HG03354 (cell line): ENCODE measurements around the gene CNST.
A peak's percentile ranks its signal among the peaks of the same experiment; 100 is the strongest.

Source experiments
- ATAC-seq: cut with Tn5 transposase; IDR thresholded peaks from one replicate; pipeline ENCODE4 v1.9.1; 2021; ENCODE audit warnings: mild to moderate bottlenecking; ENCODE audit not compliant: unreplicated experiment, poor library complexity, severe bottlenecking

Gene CNST, protein sequence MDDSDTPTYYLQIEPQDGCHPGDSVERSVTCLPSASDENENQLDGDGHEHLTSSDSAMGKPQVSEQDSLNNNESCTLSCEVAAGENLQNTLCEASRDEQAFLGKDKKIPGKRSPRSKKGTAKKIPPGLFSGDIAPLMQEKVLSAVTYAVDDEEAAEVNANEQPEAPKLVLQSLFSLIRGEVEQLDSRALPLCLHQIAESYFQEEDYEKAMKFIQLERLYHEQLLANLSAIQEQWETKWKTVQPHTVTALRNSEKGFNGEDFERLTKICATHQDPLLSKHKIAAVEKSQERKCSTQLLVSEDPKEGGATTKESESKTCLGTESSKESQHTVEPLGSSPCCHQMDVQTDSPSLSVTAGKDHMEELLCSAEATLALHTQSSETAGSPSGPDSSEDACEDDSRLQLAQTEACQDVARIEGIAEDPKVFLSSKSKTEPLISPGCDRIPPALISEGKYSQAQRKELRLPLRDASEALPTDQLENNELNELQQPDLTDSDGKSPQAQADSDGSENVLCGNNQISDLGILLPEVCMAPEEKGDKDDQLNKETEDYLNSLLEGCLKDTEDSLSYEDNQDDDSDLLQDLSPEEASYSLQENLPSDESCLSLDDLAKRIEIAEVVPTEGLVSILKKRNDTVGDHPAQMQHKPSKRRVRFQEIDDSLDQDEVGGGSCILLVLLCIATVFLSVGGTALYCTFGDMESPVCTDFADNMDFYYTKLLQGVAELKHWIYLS

DNA sequence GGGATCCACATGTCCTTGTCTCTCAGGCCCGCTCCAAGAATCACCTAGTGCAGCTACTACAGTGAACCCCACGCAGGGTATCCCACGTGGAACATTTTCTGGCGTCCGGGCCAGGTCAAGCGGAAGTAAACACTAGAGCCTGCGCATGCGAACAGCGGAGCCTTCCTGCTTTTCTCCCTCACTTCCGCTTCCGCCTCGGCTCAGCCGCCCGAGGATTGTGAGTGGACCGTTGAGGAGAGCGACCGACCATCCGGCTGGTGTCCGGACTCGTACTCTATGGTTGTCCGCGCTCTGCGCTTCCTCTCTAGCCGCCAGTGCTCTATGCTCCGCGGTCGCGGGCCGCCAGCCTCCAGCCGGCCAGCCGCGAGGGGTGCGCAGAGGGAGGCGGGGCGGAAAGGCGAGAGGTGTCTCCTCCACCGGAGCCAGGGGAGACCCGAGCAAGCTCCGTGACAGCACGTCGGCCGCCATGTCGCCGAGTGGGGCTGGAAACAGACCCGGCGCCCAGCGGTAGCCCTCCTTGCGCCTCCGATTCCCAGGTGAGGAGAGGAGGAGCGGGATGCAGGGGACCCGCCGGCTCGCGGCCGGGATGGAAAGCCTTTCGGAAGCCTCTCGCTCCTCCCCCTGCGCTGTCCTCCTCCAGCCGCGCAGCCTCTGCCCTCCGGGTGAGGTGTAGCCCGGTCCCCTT lies at the start of gene CNST, which contains the start of gene TFB2M:
TSS of gene CNST (plus strand) at position 329 of the 685 bp plus-strand sequence. CDS start 25,107 bp downstream, outside the sequence.
TSS of gene TFB2M (minus strand) at position 134 of the 685 bp plus-strand sequence. CDS start at position 11, 123 bp downstream.
- peak; percentile 91 for ATAC-seq

DNA sequence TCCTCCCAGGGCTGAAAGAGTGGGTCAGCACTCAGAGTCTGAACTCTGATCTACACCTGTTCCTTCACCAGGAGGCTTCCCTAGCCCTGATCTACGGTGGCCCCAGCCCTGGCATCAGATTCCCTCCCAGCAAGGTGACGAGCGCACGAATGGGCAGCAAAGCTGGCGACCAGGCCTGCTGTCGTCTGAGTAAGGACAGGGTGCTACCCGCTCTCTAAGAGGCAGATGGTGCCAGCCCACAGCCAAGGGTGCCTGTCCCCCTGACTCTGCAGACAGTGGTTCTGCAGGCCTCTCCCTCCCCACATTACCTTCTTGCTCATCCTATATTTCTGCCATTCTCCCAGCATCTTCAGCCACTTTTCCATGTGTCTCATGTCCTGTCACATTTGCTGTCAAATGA lies 48.9 kb upstream of the CNST start:
- no peak for ATAC-seq

DNA sequence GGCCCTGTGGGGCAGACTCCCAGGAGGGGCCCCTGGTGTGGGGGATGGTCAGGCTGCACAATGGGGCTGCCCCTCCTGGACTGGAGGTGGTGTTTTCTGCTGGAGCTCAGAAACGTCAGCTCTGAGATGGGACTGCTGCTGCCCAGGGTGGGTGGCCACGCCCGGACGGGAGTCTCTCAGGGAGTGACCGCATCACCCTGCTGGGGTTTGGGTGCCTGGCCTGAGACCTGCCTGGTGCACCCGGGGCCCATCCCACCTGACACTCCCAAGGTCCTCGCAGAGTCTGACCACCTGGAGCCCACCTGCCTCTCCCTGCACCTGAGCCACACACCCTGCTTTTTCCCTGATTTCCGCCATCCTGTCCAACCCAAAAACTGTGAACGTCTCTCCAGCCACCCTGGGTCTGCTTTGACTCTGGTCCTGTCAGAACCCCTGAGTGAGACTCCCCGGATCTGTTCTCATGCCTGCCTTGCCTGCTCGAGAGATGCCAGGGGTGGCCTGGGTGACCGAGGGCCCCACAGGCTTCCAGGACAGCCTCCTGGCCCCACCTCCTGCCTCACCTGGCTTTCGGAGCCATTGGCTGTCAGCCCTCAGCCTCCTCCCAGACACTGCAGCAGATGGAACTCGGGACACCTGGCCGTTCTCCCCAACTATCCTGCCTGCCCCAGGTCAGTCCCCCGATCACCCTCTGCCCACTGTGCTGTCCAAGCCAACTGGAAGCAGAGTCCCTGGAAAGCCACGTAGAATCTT lies 47.6 kb upstream of the CNST start:
- ATAC-seq = no peak

DNA sequence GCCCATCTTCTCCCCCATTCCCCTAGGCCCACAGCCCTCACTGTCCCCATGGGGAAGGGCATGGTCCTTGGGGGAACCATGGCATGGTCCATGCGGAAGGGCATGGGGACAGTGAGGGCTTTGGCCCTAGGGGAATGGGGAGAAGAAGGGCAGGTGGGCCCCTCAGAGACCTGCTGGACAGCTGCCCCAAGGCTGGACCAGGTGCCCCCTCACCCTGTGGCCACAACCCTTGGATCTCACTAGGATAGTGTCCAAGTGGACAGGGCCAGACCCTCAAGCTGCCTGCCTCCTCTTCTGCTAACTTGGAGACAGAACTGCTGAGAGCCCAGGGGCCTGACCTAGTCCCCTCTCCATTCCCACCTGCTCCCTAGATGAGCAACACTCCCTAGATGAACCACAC lies 46.7 kb upstream of the CNST start:
- ATAC-seq = no peak

DNA sequence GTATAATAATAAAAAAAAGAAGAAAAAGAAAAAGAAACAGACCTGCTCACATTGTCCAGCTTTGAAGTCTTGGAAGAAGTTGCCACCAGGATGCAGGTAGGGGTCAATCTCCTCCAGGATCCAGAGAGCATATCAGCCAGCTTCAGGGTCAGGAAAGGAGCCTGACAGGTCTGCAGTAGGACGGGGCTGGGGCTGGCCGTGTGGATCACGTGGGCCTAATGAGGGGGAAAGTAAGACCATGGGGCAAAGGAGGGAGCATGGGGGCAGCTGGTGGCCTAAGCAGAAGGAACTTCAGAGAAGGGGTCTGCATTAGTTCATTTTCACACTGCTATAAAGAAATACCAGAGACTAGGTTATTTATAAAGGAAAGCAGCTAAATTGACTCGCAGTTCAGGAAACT lies 39.9 kb upstream of the CNST start:
- ATAC-seq = no peak

DNA sequence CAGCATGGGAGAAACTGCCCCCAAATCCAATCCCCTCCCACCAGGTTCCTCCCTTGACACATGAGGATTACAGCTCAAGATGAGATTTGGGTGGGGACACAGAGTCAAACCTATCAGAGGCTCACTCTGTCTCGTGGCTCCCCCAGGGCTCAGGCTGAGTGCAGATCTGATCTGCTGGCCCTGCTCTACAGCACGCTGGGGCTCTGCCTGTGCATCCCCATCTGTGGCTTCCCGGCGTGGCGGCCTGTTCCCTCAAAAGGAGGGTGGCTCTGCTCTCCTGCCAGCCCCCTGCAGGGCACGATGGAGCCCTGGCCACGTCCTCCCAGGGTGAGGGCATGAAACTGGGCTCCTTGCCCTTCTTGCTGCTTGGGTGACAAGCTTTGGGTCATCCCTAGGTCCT lies 39.3 kb upstream of the CNST start:
- no peak for ATAC-seq

DNA sequence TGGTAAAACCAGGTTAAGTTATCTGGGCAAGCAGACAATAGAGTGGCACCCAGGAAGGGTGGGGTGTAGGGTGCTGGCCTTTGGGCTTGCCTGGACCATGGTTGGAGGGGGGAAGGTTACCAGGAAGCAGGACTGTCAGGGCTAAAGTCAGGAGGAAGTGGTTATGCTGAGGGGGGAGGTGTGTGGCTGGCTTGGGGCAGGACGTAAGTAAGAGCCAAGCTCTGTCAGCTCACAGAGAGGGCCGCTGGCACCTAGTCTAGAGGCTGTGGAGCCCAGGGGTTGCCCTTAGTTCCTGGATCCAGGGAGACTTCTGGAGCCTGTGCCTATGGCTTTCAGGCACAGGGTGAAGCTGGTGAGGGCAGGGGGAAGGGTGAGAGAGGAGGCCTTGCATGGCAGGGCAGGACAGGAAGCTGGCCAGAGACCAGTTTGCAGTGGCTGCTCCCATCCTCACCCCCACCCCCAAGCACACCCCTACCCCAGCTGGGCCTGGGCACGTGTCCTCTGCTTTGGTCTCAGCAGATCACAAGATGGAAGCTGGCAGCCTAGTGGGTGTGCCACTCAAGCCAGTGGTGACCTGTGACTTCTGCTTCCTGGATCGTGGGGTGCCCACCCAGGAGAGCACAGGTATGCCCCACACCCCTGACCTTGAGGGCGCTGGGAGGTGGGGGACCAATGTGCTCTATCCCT lies 38.7 kb upstream of the CNST start:
- ATAC-seq = peak; percentile 90

DNA sequence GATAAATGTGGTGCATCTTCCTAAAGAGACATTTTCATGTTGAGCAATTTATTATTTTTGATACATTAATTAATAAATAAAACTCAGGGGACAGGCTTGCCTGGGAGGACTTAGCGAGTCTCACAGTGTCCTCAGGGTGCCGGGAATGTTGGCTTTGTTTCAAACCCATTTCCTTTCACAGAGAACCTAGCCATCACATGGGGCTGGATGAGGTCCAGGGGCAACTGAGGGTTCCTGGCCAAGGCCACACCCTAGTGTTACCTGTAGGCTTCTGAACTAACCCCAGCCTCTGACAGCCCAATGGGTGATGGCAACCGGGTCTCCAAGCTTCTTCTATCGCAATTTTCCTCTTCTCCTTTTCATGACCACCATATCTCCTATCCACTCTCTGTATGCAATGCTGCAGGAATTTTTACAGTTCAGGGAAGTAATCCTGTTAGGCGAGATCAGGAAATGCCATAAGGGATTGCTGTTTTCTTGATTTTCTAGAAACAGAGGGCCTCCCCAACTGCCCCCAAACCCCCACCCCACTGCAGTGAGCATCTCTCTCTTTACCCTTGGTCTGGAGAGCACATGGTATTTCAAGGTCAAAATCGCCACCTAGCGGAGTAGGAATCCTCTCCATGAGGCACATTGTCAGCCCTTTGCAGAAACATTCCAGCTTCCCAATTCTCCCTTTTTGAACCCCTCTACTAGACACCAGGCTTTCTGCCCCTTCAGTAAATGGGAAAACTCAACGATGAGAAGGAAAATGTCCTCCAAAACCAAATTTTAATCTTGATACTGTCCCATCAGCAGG lies 37.1 kb upstream of the CNST start:
- no peak for ATAC-seq

DNA sequence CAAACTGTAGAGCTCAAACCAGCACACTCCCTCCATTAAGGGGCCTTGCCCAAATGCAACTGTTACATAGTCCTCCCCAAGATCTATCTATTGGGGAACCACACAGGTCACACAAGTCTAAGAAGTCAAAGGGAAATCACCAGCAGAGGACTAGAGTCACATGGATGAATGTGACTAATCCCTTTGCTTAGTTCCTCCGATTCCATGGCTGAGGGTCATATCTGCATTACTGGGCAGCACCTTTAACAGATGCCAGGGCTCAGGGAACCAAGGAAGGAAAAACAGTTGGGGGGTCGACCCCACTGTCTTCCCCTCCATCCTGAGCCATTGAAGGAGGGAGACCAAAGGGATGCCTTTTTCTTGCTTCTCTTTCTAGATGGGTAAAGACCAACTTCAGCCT lies 35.8 kb upstream of the CNST start:
- no peak for ATAC-seq

DNA sequence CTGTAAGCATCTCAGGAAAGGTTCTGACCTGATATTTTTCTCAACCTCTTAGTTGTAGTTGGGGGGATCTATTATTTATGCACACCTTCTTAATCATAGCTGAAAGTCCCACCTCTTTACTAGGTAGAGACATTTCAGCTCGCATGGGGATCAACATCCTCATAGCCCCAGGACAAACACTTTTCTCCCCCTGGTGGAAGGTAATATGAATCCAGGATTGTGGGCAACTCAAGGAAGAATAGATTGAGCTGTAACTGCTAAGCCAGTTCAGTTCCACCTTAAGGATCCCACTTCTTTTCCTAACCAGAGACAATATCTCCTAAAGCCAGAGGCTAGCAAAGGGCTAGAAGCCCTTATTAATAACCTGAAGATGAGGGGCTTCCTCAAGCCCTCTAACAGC lies 33.7 kb upstream of the CNST start:
- ATAC-seq = no peak

DNA sequence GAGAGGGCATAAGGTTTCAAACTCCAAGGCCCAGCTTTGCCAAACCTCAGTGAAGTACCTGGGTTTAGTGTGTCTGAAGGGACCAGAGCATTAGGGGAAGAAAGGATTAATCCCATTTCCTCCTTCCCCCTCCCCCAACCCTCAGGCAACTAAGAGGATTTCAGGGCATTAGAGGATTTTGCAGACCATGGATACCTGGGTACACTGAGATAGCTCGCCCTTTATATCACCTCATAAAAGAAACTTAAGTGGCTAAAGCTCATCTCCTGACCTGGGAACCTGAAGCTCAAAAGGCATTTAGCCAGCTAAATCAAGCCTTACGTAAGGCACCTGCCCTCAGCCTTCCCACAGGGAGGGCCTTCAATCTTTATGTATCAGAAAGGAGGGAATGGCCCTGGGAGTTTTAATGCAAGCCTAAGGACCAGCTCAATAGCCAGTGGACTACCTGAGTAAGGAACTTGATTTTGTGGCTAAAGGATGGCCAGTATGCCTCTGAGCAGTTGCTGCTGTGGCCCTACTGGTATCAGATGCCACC lies 32.8 kb upstream of the CNST start:
- ATAC-seq = no peak

DNA sequence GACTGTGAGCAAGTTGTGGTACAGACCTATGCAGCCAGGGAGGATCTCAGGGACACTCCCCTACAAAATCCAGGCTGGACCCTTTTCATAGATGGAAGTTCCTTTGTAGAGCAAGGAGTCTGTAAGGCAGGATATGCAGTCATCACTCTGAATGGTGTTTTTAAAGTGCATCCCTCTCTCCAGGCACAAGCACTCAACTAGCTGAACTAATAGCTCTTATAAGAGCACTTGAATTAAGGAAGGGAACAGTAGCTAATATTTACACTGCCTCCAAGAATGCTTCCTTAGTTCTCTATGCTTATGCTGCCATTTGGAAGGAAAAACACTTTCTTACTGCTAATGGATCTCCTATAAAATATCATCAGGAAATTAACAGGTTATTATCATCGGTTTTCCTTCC lies 32.1 kb upstream of the CNST start:
- ATAC-seq = no peak

DNA sequence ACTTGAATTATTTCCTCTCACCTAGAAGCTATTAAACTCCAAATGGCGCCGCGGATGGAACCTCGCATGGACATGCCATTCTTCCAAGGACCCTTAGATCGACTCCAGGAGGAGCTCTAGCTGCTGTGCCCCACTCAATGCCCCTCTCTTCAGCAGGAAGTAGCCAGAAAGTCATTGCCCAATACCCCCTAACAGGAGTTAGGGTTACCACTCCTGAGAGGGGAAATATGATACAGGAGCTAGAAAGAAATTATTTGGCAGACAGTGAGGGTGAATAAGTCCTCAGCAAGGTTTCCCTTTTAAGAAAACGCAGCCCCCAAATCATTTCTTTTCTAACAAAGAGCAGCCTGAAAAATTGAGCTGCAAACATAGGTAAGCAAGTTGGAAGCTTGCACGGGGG lies 28.8 kb upstream of the CNST start:
- no peak for ATAC-seq

DNA sequence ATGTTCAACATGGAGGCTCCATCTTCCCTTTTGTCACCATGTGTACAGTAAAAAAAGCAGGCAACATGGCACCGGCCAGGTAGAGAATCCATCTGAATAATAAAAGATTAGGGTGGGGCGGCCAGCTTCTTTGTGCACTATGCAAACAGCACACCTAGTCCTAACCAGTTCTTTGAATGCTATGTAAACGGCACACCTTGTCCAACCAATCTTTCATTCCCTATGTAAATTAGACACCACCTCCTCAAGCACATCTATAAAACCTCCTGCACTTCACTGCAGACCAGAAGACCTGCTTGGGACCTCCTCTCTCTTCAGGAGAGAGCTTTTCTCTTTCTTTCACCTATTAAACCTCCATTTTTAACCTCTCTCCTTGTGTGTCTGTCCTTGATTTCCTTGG lies 28.4 kb upstream of the CNST start:
- no peak for ATAC-seq

DNA sequence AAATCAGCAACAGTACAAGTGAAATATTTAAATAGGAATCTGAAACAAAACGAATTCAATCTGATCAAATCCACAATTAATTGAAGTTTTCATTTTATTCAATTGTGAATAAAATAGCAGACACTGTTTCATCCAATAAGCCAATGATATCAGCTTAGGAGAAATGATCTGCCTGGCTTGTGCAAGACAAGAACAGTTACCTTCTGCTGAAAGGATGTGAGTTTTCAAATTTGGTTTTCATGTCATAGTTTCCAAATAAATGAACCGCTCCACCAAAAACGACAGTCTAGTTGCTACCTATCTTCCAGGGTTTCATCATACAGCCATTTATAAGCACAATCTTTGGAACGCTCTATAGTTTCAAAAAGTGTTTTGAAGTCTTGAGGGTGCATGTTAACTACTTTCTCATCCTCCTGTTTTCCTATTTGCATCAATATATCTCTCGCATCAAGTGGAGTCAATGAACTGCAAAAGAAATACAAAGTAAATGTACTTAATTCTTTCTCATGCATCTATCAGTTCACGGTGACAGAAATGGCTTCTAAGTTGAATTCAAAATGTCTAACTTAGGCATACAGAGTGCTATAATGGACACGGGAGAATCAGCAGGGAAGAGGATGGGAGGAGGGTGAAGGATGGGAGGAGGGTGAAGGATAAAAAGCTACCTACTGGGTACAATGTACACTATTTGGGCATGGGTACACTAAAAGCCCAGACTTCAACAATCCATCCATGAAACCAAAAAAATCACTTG lies 25.3 kb upstream of the CNST start:
- ATAC-seq = no peak

DNA sequence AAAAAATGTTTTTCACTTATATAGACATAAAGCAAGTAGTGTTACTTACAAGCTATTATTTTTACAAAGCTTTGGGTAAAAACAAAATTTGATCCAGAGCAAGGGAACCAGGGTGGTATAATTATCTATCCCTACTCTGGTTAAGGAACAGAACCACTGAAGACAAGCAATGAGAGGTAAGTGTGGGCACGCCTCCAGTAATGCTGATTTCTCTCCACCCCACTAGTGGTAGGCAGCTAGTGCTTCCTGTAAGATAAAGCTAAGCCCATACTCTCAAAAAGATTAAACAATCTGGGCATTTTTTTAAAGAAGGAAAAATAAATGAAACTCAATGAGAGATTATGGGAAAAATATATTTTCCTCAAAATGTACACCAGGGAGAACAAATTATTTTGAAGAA lies 22.3 kb upstream of the CNST start:
- no peak for ATAC-seq

DNA sequence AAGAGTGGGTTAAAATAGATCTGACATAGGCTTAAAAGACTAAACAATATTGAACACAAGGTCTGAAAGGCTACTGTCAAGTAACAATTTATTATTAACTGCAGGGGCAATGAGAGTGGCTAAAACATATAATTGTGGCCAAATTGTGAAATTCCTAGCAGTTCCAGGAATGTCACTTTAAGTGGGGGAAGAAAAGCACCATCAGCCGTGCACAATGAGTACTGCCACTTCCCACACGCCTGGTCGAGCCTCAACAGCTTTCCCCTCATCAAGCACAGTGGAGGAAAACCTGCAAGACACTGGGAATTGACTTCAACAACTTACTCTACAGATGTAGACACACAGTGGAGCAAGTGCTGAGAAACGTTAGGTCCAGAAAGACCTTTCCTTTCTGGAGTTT lies 16.6 kb upstream of the CNST start:
- ATAC-seq = no peak

DNA sequence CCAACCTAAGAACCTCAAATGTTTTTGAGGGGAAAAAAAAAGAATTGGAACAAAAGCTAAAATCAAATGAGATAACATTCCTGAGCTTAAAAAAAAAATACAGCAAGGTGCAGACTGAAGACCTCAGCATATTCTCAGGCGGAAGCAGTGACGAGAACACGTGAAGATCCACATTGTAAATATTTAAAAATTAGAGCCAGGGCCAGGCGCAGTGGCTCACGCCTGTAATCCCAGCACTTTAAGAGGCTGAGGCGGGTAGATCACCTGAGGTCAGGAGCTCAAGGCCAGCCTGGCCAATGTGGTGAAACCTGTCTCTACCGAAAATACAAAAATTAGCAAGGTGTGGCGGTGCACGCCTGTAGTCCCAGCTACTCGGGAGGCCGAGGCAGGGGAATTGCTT lies 15.9 kb upstream of the CNST start:
- no peak for ATAC-seq
